H9 (cell line): ENCODE data around the gene ERP44. TPM values are rescaled to one million over a fixed set of nuclear protein-coding genes. Genes with fewer than 3 reads are reported as not detected.

Experiments
- DNase-seq: peaks from one replicate; pipeline ENCODE4 v3.0.0-alpha.2; 2017
- H2AFZ ChIP-seq: one replicate; pipeline ENCODE4 v1.6.1; 2013; ENCODE audit warnings: mild to moderate bottlenecking, low read length, control low read depth, moderate library complexity
- H2AK5ac ChIP-seq: 2 replicates; pipeline ENCODE4 v1.6.1; 2013; ENCODE audit warnings: low read length, control low read depth, mixed read lengths; ENCODE audit not compliant: insufficient read length
- H2BK120ac ChIP-seq: one replicate; pipeline ENCODE4 v1.6.1; 2013; ENCODE audit warnings: low read depth, mild to moderate bottlenecking, low read length, control low read depth, inconsistent platforms; ENCODE audit not compliant: poor library complexity, severe bottlenecking
- H2BK12ac ChIP-seq: 2 replicates; pipeline ENCODE4 v1.6.1; 2013; ENCODE audit warnings: low read length, control low read depth, mixed read lengths, low read depth; ENCODE audit not compliant: insufficient read length
- H2BK15ac ChIP-seq: 2 replicates; pipeline ENCODE4 v1.6.1; 2013; ENCODE audit warnings: low read depth, low read length, control low read depth
- H2BK20ac ChIP-seq: one replicate; pipeline ENCODE4 v1.6.1; 2013; ENCODE audit warnings: low read depth, mild to moderate bottlenecking, low read length, control low read depth, inconsistent platforms; ENCODE audit not compliant: poor library complexity, severe bottlenecking
- H2BK5ac ChIP-seq: 2 replicates; pipeline ENCODE4 v1.6.1; 2013; ENCODE audit warnings: low read length, control low read depth, mixed read lengths; ENCODE audit not compliant: insufficient read length
- H3K14ac ChIP-seq: 2 replicates; pipeline ENCODE4 v1.6.1; 2013; ENCODE audit warnings: low read length, control low read depth; ENCODE audit not compliant: insufficient read depth
- H3K18ac ChIP-seq: 2 replicates; pipeline ENCODE4 v1.6.1; 2013; ENCODE audit warnings: low read depth, mild to moderate bottlenecking, mixed read lengths, low read length, control low read depth; ENCODE audit not compliant: insufficient read length
- H3K23ac ChIP-seq: 2 replicates; pipeline ENCODE4 v1.6.1; 2013; ENCODE audit warnings: low read length, control low read depth, mixed read lengths, low read depth; ENCODE audit not compliant: insufficient read length
- H3K23me2 ChIP-seq: 2 replicates; pipeline ENCODE4 v1.6.1; 2013; ENCODE audit warnings: low read depth, mild to moderate bottlenecking, mixed read lengths, low read length, control low read depth; ENCODE audit not compliant: insufficient read length, poor library complexity, severe bottlenecking
- H3K27ac ChIP-seq: 2 replicates; pipeline ENCODE4 v1.5.1; 2013; ENCODE audit warnings: low read length, control low read depth, mixed read lengths, low read depth; ENCODE audit not compliant: insufficient read length
- H3K27me3 ChIP-seq: 2 replicates; pipeline ENCODE4 v1.6.1; 2013; ENCODE audit warnings: low read length, control low read depth, inconsistent platforms; ENCODE audit not compliant: insufficient read depth
- H3K4ac ChIP-seq: 2 replicates; pipeline ENCODE4 v1.6.1; 2013; ENCODE audit warnings: low read depth, mild to moderate bottlenecking, control low read depth, inconsistent platforms, low read length, moderate library complexity
- H3K4me1 ChIP-seq: 2 replicates; pipeline ENCODE4 v1.6.1; 2013; ENCODE audit warnings: low read length, control low read depth, inconsistent platforms; ENCODE audit not compliant: insufficient read depth
- H3K4me2 ChIP-seq: 2 replicates; pipeline ENCODE4 v1.6.1; 2013; ENCODE audit warnings: low read length, control low read depth, mixed read lengths; ENCODE audit not compliant: insufficient read length, insufficient read depth
- H3K56ac ChIP-seq: 2 replicates; pipeline ENCODE4 v1.6.1; 2013; ENCODE audit warnings: low read depth, mild to moderate bottlenecking, mixed read lengths, low read length, control low read depth; ENCODE audit not compliant: insufficient read length
- H3K79me1 ChIP-seq: 2 replicates; pipeline ENCODE4 v1.6.1; 2013; ENCODE audit warnings: low read depth, mild to moderate bottlenecking, moderate library complexity, low read length, control low read depth, inconsistent platforms; ENCODE audit not compliant: insufficient read depth, poor library complexity, severe bottlenecking
- H3K79me2 ChIP-seq: 2 replicates; pipeline ENCODE4 v1.6.1; 2013; ENCODE audit warnings: low read length, control low read depth, inconsistent platforms; ENCODE audit not compliant: insufficient read depth
- H3K9ac ChIP-seq: 2 replicates; pipeline ENCODE4 v1.6.1; 2013; ENCODE audit warnings: low read length, control low read depth, mixed read lengths; ENCODE audit not compliant: insufficient read length; ENCODE audit errors: extremely low read depth
- H3K9me3 ChIP-seq: one replicate; pipeline ENCODE4 v1.6.1; 2013; ENCODE audit warnings: low read depth, low read length, inconsistent platforms; ENCODE audit not compliant: control insufficient read depth
- H3T11ph ChIP-seq: one replicate; pipeline ENCODE4 v1.6.1; 2013; ENCODE audit warnings: mild to moderate bottlenecking, low read length, control low read depth, inconsistent platforms
- H4K20me1 ChIP-seq: one replicate; pipeline ENCODE4 v1.6.1; 2013; ENCODE audit not compliant: control insufficient read depth, insufficient read length, insufficient read depth
- H4K5ac ChIP-seq: 2 replicates; pipeline ENCODE4 v1.6.1; 2013; ENCODE audit warnings: low read depth, mild to moderate bottlenecking, mixed read lengths, low read length, control low read depth; ENCODE audit not compliant: insufficient read length
- H4K8ac ChIP-seq: replicated peaks from 2 replicates; pipeline ENCODE4 v1.6.1; 2013; ENCODE audit warnings: low read length, control low read depth, mixed read lengths, low read depth; ENCODE audit not compliant: insufficient read length
- H4K91ac ChIP-seq: 2 replicates; pipeline ENCODE4 v1.6.1; 2013; ENCODE audit warnings: low read depth, mild to moderate bottlenecking, moderate library complexity, mixed read lengths, low read length, control low read depth; ENCODE audit not compliant: insufficient read length
- H3K27ac Mint-ChIP-seq, 3 experiments: 2 replicates in 2 of 3; 3 replicates in 1 of 3; pipeline ENCODE4 v1.8.0; 2020 to 2021; ENCODE audit warnings: mixed read lengths in 3 of 3, mild to moderate bottlenecking in 1 of 3, moderate library complexity in 1 of 3
- H3K27me3 Mint-ChIP-seq: 2 replicates; pipeline ENCODE4 v1.8.0; 2021; ENCODE audit warnings: low read depth, mild to moderate bottlenecking, moderate library complexity, mixed read lengths
- H3K36me3 Mint-ChIP-seq, 3 experiments: 2 replicates in 2 of 3; 3 replicates in 1 of 3; pipeline ENCODE4 v1.8.0; 2020 to 2021; ENCODE audit warnings: low read depth in 3 of 3, mixed read lengths in 3 of 3; ENCODE audit not compliant: insufficient read depth in 1 of 3
- H3K4me1 Mint-ChIP-seq, 2 experiments: 2 replicates each; pipeline ENCODE4 v1.8.0; 2020; ENCODE audit warnings: mixed read lengths in 2 of 2
- H3K4me3 Mint-ChIP-seq, 2 experiments: 2 replicates in 1 of 2; 3 replicates in 1 of 2; pipeline ENCODE4 v1.8.0; 2020 to 2021; ENCODE audit warnings: mild to moderate bottlenecking in 2 of 2, mixed read lengths in 2 of 2, moderate library complexity in 1 of 2
- H3K9me3 Mint-ChIP-seq, 2 experiments: 2 replicates in 1 of 2; 3 replicates in 1 of 2; pipeline ENCODE4 v1.8.0; 2020; ENCODE audit warnings: mild to moderate bottlenecking in 2 of 2, mixed read lengths in 2 of 2, moderate library complexity in 1 of 2
- WGBS: extraction: QIAGEN DNeasy Blood & Tissue Kit; methylation state at CpG from one replicate; pipeline ENCODE4 v1.1.7; 2013; ENCODE audit warnings: missing lambda C conversion rate, low lambda C conversion rate, mixed read lengths; ENCODE audit not compliant: insufficient read length; ENCODE audit errors: extremely low coverage; 5-methylcytosine and 5-hydroxymethylcytosine counted together
- total RNA-seq: library from RNA; stranded (reverse); gene quantifications from 2 replicates; pipeline ENCODE4 v1.2.1, GENCODE V29; 2021
- TF ChIP-seq, protein P1 (sequence below): fragments of 200-600 bp; sonication (generic); conservative IDR thresholded peaks from 3 replicates; pipeline ENCODE4 v1.8.0; 2021; ENCODE audit warnings: antibody characterized with exemption, mild to moderate bottlenecking

ERP44 gene
- total RNA-seq, 1 experiment from 2014 or later, result 15.4 TPM

GRCh38 chr9:100019541-100019940 is 79.3 kb downstream of the ERP44 start:
- Histone ChIP-seq H2AFZ (no peak overlapping the region), H3K9ac (no peak overlapping the region), H4K20me1 (no peaks in the 10 kb centered on the region), H3K4me1 (no peaks in the 10 kb centered on the region), H2BK5ac (no peak overlapping the region), H4K91ac (no peak overlapping the region), H3K27me3 (no peaks in the 10 kb centered on the region), H3K79me1 (no peaks in the 10 kb centered on the region), H3K9me3 (no peaks in the 10 kb centered on the region), H3T11ph (no peak overlapping the region), H3K4ac (no peak overlapping the region), H3K4me2 (no peak overlapping the region), H3K23ac (no peak overlapping the region), H4K8ac (no peak overlapping the region), H3K23me2 (no peaks in the 10 kb centered on the region), H3K56ac (no peak overlapping the region), H2BK120ac (no peak overlapping the region), H2BK15ac (no peak overlapping the region), H4K5ac (no peak overlapping the region), H3K79me2 (no peaks in the 10 kb centered on the region), H2BK12ac (no peak overlapping the region), H2BK20ac (no peak overlapping the region), H3K14ac (no peak overlapping the region), H3K27ac (no peak overlapping the region), H3K18ac (no peak overlapping the region), H2AK5ac (no peak overlapping the region)
- peaks cover 0 to 6% (median 2%) of the 10 kb centered on the region in 3 experiments; a peak in 3 of 7 replicates for H3K36me3 Mint-ChIP-seq
- H3K9me3 Mint-ChIP-seq, result no peaks in the 10 kb centered on the region
- DNase-seq, result no peak
- peaks cover 6 to 9% of the 10 kb centered on the region in 2 experiments for H3K4me1 Mint-ChIP-seq
- no CpG with 5 or more reads among the region's 1 CpG for WGBS
- TF ChIP-seq, protein P1, sequence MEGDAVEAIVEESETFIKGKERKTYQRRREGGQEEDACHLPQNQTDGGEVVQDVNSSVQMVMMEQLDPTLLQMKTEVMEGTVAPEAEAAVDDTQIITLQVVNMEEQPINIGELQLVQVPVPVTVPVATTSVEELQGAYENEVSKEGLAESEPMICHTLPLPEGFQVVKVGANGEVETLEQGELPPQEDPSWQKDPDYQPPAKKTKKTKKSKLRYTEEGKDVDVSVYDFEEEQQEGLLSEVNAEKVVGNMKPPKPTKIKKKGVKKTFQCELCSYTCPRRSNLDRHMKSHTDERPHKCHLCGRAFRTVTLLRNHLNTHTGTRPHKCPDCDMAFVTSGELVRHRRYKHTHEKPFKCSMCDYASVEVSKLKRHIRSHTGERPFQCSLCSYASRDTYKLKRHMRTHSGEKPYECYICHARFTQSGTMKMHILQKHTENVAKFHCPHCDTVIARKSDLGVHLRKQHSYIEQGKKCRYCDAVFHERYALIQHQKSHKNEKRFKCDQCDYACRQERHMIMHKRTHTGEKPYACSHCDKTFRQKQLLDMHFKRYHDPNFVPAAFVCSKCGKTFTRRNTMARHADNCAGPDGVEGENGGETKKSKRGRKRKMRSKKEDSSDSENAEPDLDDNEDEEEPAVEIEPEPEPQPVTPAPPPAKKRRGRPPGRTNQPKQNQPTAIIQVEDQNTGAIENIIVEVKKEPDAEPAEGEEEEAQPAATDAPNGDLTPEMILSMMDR, result no peak
- peak overlapping the region in 1 of 3 experiments; percentile 67; a peak in 1 of 7 replicates for H3K27ac Mint-ChIP-seq
- H3K27me3 Mint-ChIP-seq, result no peaks in the 10 kb centered on the region
- H3K4me3 Mint-ChIP-seq, result no peak overlapping the region
